Keratinocyte (primary cell): ENCODE results near the gene ARMC3. TPM values are rescaled to one million over a fixed set of nuclear protein-coding genes. Genes with fewer than 3 reads are reported as not detected.

Experiments used
- DNase-seq: peaks from one replicate; pipeline ENCODE4 v3.0.0-alpha.2; 2011; ENCODE audit warnings: low read depth, missing footprints, low spot score
- FAIRE-seq: peaks from 2 replicates; lab custom pipeline; 2011; peaks lifted over from hg19 to GRCh38; lab: Jason Lieb, UNC
- H2AFZ ChIP-seq: 2 replicates; pipeline ENCODE4 v1.6.0; 2012; ENCODE audit warnings: low read length, control low read depth, inconsistent platforms; ENCODE audit not compliant: control insufficient read depth
- H3K27ac ChIP-seq: 2 replicates; pipeline ENCODE4 v1.5.1; 2011; ENCODE audit warnings: low read length; ENCODE audit not compliant: control insufficient read depth, insufficient read depth
- H3K27me3 ChIP-seq: 3 replicates; pipeline ENCODE4 v1.6.0; 2011; ENCODE audit warnings: low read length; ENCODE audit not compliant: control insufficient read depth, insufficient read depth; ENCODE audit errors: extremely low read depth
- H3K36me3 ChIP-seq, 2 experiments: 2 replicates in 1 of 2; 3 replicates in 1 of 2; pipeline ENCODE4 v1.5.1; 2011; ENCODE audit warnings: low read length in 2 of 2, mild to moderate bottlenecking in 1 of 2; ENCODE audit not compliant: control insufficient read depth in 2 of 2, insufficient read depth in 2 of 2; ENCODE audit errors: extremely low read depth in 1 of 2
- H3K4me1 ChIP-seq: 3 replicates; pipeline ENCODE4 v1.5.1; 2011; ENCODE audit warnings: low read length; ENCODE audit not compliant: control insufficient read depth, insufficient read depth; ENCODE audit errors: extremely low read depth
- H3K4me2 ChIP-seq: 3 replicates; pipeline ENCODE4 v1.6.0; 2011; ENCODE audit warnings: low read depth, low read length; ENCODE audit not compliant: control insufficient read depth, insufficient read depth; ENCODE audit errors: extremely low read depth
- H3K4me3 ChIP-seq, 3 experiments: fragments of 200-600 bp in 1 of 3; sonication (generic) in 1 of 3; 2 replicates in 2 of 3; 3 replicates in 1 of 3; pipeline ENCODE4 v1.5.1; 2011 to 2016; ENCODE audit warnings: low read length in 3 of 3, mild to moderate bottlenecking in 3 of 3, control low read depth in 2 of 3, inconsistent platforms in 1 of 3, low read depth in 1 of 3, mixed read lengths in 1 of 3, mixed run types in 1 of 3, moderate library complexity in 1 of 3; ENCODE audit not compliant: control insufficient read depth in 2 of 3, insufficient read depth in 2 of 3; ENCODE audit errors: extremely low read depth in 1 of 3
- H3K79me2 ChIP-seq: 2 replicates; pipeline ENCODE4 v1.6.0; 2012; ENCODE audit warnings: low read length; ENCODE audit not compliant: control insufficient read depth, insufficient read depth
- H3K9ac ChIP-seq: 3 replicates; pipeline ENCODE4 v1.6.0; 2011; ENCODE audit warnings: low read length; ENCODE audit not compliant: control insufficient read depth, insufficient read depth; ENCODE audit errors: extremely low read depth
- H3K9me1 ChIP-seq: 3 replicates; pipeline ENCODE4 v1.6.0; 2011; ENCODE audit warnings: low read length; ENCODE audit not compliant: control insufficient read depth, insufficient read depth; ENCODE audit errors: extremely low read depth
- H3K9me3 ChIP-seq: 2 replicates; pipeline ENCODE4 v1.5.1; 2012; ENCODE audit warnings: low read depth, low read length; ENCODE audit not compliant: control insufficient read depth
- H4K20me1 ChIP-seq: 3 replicates; pipeline ENCODE4 v1.6.0; 2011; ENCODE audit warnings: low read length; ENCODE audit not compliant: control insufficient read depth, insufficient read depth; ENCODE audit errors: extremely low read depth
- CTCF ChIP-seq, 3 experiments: IDR thresholded peaks in 1 of 3; conservative IDR thresholded peaks in 1 of 3; optimal IDR thresholded peaks in 1 of 3; 2 replicates in 2 of 3; 3 replicates in 1 of 3; pipeline versions ENCODE3 to v1.5.1; 2011; ENCODE audit warnings: low read length in 3 of 3, mild to moderate bottlenecking in 3 of 3, moderate library complexity in 2 of 3, control low read depth in 1 of 3, inconsistent platforms in 1 of 3; ENCODE audit not compliant: insufficient read depth in 2 of 3; ENCODE audit errors: extremely low read depth in 1 of 3
- EZH2 ChIP-seq: IDR thresholded peaks from one replicate; pipeline ENCODE4 v1.6.1; 2012; ENCODE audit warnings: inconsistent platforms, mild to moderate bottlenecking, low read length, moderate library complexity
- dilution Hi-C: fragments of 300-500 bp; cut with MboI; formaldehyde crosslinking; loops from one replicate; pipeline ENCODE4 v1.7.0; 2020; ENCODE audit warnings: low sequenced_read_pairs; ENCODE audit not compliant: extremely low pct_ligation_motif_present
- polyA plus RNA-seq, 5 experiments: library from polyadenylated mRNA; depleted of rRNA in 3 of 5; stranded (reverse) in 3 of 5; stranded (forward) in 1 of 5; unstranded in 1 of 5; fragments of >200 nt; gene quantifications; 1 replicate in 1 of 5; 2 replicates in 3 of 5; 3 replicates in 1 of 5; pipeline versions ENCODE4 v1.2.1 to v1.2.3, GENCODE V29; 2011 to 2012; ENCODE audit warnings: missing spikeins in 2 of 5, low read depth in 1 of 5, low replicate concordance in 1 of 5

The ARMC3 gene
- polyA plus RNA-seq, 1 donor (not counting 4 experiments of a cell fraction or from before 2014, with no cell fraction given), result not detected

GRCh38 chr10:22959292-22959691, 31.4 kb downstream of the ARMC3 start:
- Histone ChIP-seq H3K9me1 (no peaks in the 10 kb centered on the region), H3K27me3 (no peaks in the 10 kb centered on the region), H3K4me3 (no peak overlapping the region), H3K36me3 (no peaks in the 10 kb centered on the region), H3K4me1 (no peaks in the 10 kb centered on the region), H2AFZ (no peak overlapping the region), H3K27ac (no peak overlapping the region), H3K79me2 (no peaks in the 10 kb centered on the region), H3K9ac (no peak overlapping the region), H3K9me3 (no peaks in the 10 kb centered on the region), H3K4me2 (no peak overlapping the region), H4K20me1 (no peaks in the 10 kb centered on the region)
- no peak for FAIRE-seq
- no peak for TF ChIP-seq CTCF (optimal IDR thresholded peaks at IDR 0.05 in 1 of 3, IDR thresholded peaks at IDR 0.05 in 1 of 3, conservative IDR thresholded peaks at IDR 0.05 in 1 of 3; ENCODE audit: extremely low read depth in 1 of 3, insufficient read depth in 2 of 3, low read length in 3 of 3)
- no peak for TF ChIP-seq EZH2
- no peak for DNase-seq
- dilution Hi-C loops, result no loop called here

GRCh38 chr10:22959950-22960349, 32.1 kb downstream of the ARMC3 start:
- TF ChIP-seq CTCF (optimal IDR thresholded peaks at IDR 0.05 in 1 of 3, IDR thresholded peaks at IDR 0.05 in 1 of 3, conservative IDR thresholded peaks at IDR 0.05 in 1 of 3; ENCODE audit: extremely low read depth in 1 of 3, insufficient read depth in 2 of 3, low read length in 3 of 3) (no peak), EZH2 (no peak)
- Histone ChIP-seq H3K9me3 (no peaks in the 10 kb centered on the region), H3K9me1 (no peaks in the 10 kb centered on the region), H3K79me2 (no peaks in the 10 kb centered on the region), H3K9ac (no peak overlapping the region), H2AFZ (no peak overlapping the region), H3K4me3 (no peak overlapping the region), H4K20me1 (no peaks in the 10 kb centered on the region), H3K27ac (no peak overlapping the region), H3K27me3 (no peaks in the 10 kb centered on the region), H3K4me2 (no peak overlapping the region), H3K36me3 (no peaks in the 10 kb centered on the region), H3K4me1 (no peaks in the 10 kb centered on the region)
- dilution Hi-C loops, result no loop called here
- DNase-seq (no peak), FAIRE-seq (no peak)
